ENCODE data around the gene BRD7.

GRCh38 chr16:50267151-50267631 is 101.6 kb downstream of the BRD7 start:
- TF ChIP-seq, protein P1, sequence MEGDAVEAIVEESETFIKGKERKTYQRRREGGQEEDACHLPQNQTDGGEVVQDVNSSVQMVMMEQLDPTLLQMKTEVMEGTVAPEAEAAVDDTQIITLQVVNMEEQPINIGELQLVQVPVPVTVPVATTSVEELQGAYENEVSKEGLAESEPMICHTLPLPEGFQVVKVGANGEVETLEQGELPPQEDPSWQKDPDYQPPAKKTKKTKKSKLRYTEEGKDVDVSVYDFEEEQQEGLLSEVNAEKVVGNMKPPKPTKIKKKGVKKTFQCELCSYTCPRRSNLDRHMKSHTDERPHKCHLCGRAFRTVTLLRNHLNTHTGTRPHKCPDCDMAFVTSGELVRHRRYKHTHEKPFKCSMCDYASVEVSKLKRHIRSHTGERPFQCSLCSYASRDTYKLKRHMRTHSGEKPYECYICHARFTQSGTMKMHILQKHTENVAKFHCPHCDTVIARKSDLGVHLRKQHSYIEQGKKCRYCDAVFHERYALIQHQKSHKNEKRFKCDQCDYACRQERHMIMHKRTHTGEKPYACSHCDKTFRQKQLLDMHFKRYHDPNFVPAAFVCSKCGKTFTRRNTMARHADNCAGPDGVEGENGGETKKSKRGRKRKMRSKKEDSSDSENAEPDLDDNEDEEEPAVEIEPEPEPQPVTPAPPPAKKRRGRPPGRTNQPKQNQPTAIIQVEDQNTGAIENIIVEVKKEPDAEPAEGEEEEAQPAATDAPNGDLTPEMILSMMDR (IDR thresholded peaks at IDR 0.05): no peak
- no peak for TF ChIP-seq POLR2A (IDR thresholded peaks at IDR 0.05)
